CD4-positive, CD25-positive, alpha-beta regulatory T cell (primary cell): Measurements from ENCODE around the gene INSC. TPM values are rescaled to one million over a fixed set of nuclear protein-coding genes. Genes with fewer than 3 reads are reported as not detected.

ENCODE experiments used
- ATAC-seq, 2 donors: fragments of 150-1000 bp; cut with Tn5 transposase; one replicate each; pipeline ENCODE4 v1.10.0; 2021; ENCODE audit warnings: low read depth in 2 of 2, moderate number of reproducible peaks in 2 of 2, moderate library complexity in 1 of 2
- DNase-seq, 3 donors: peaks; one replicate each; pipeline versions ENCODE4 v3.0.0 to v3.0.0-alpha.2; 2012 to 2022; ENCODE audit warnings: mixed read lengths in 1 of 3
- H3K27ac ChIP-seq: one replicate; pipeline ENCODE4 v1.7.0; 2013; ENCODE audit warnings: mild to moderate bottlenecking, low read length; ENCODE audit not compliant: insufficient read depth, poor library complexity, severe bottlenecking
- H3K27me3 ChIP-seq: one replicate; pipeline ENCODE4 v1.7.0; 2013; ENCODE audit warnings: low read length; ENCODE audit not compliant: control insufficient read depth, insufficient read depth
- H3K36me3 ChIP-seq: one replicate; pipeline ENCODE4 v1.7.0; 2013; ENCODE audit warnings: mild to moderate bottlenecking, low read length, moderate library complexity; ENCODE audit not compliant: control insufficient read depth, insufficient read depth
- H3K4me1 ChIP-seq: 2 replicates; pipeline ENCODE4 v1.7.0; 2013; ENCODE audit warnings: mild to moderate bottlenecking, low read length; ENCODE audit not compliant: insufficient read depth, control insufficient read depth, poor library complexity, severe bottlenecking
- H3K4me3 ChIP-seq: one replicate; pipeline ENCODE4 v1.7.0; 2013; ENCODE audit warnings: low read depth, mild to moderate bottlenecking, low read length, moderate library complexity
- H3K9me3 ChIP-seq, 2 experiments: 1 replicate in 1 of 2; 2 replicates in 1 of 2; pipeline ENCODE4 v1.7.0; 2013; ENCODE audit warnings: low read length in 2 of 2, mild to moderate bottlenecking in 1 of 2, moderate library complexity in 1 of 2; ENCODE audit not compliant: control insufficient read depth in 2 of 2
- H3K27ac Mint-ChIP-seq, 3 donors: one replicate each; pipeline ENCODE4 v1.8.0; 2020 to 2022; ENCODE audit warnings: mild to moderate bottlenecking in 3 of 3, mixed read lengths in 3 of 3, moderate library complexity in 2 of 3
- H3K27me3 Mint-ChIP-seq: one replicate; pipeline ENCODE4 v1.8.0; 2022; ENCODE audit warnings: mild to moderate bottlenecking, mixed read lengths
- H3K36me3 Mint-ChIP-seq: one replicate; pipeline ENCODE4 v1.8.0; 2020; ENCODE audit warnings: mixed read lengths
- H3K4me1 Mint-ChIP-seq, 4 donors: one replicate each; pipeline ENCODE4 v1.8.0; 2020 to 2022; ENCODE audit warnings: mixed read lengths in 4 of 4, mild to moderate bottlenecking in 1 of 4
- H3K4me3 Mint-ChIP-seq, 4 donors: one replicate each; pipeline ENCODE4 v1.8.0; 2020 to 2022; ENCODE audit warnings: mild to moderate bottlenecking in 4 of 4, mixed read lengths in 4 of 4, moderate library complexity in 3 of 4
- H3K9me3 Mint-ChIP-seq, 7 donors: one replicate each; pipeline ENCODE4 v1.8.0; 2020 to 2022; ENCODE audit warnings: mixed read lengths in 7 of 7, mild to moderate bottlenecking in 3 of 7, moderate library complexity in 2 of 7
- polyA plus RNA-seq, 4 donors: library from polyadenylated mRNA; unstranded; fragments of 300-500 nt; fragmentation: Illumina TruSeq; gene quantifications; one replicate each; pipeline ENCODE4 v1.2.3, GENCODE V29; 2021
- total RNA-seq: library from RNA; stranded (reverse); gene quantifications from one replicate; pipeline ENCODE4 v1.2.3, GENCODE V29; 2022

Gene INSC
- total and polyA plus RNA-seq, 5 donors from 2014 or later = 0.15 to 0.20 TPM; not detected in 3

- Histone ChIP-seq H3K4me1 (no peaks in the 10 kb centered on the region), H3K27me3 (peaks cover 2% of the 10 kb centered on the region), H3K27ac (no peak overlapping the region), H3K4me3 (no peak overlapping the region), H3K9me3 (no peaks in the 10 kb centered on the region), H3K36me3 (no peaks in the 10 kb centered on the region)
- H3K4me1 Mint-ChIP-seq = no peaks in the 10 kb centered on the region
- H3K4me3 Mint-ChIP-seq = no peak overlapping the region
- no peak for ATAC-seq
- H3K27ac Mint-ChIP-seq = no peak overlapping the region
- DNase-seq = no peak
- no peaks in the 10 kb centered on the region for H3K36me3 Mint-ChIP-seq
- peaks cover 4% of the 10 kb centered on the region for H3K27me3 Mint-ChIP-seq
- H3K9me3 Mint-ChIP-seq = no peaks in the 10 kb centered on the region
Observed at GRCh38 chr11:15200696-15201095, 86.0 kb downstream of the INSC start.

- Mint-ChIP-seq H3K27ac (no peak overlapping the region), H3K27me3 (peaks cover 4% of the 10 kb centered on the region), H3K9me3 (no peaks in the 10 kb centered on the region), H3K4me3 (no peak overlapping the region), H3K36me3 (no peaks in the 10 kb centered on the region), H3K4me1 (no peaks in the 10 kb centered on the region)
- H3K36me3 ChIP-seq = no peaks in the 10 kb centered on the region
- ATAC-seq (no peak), DNase-seq (no peak)
- H3K27me3 ChIP-seq = peaks cover 2% of the 10 kb centered on the region
- H3K9me3 ChIP-seq = no peaks in the 10 kb centered on the region
- H3K27ac ChIP-seq = no peak overlapping the region
- no peak overlapping the region for H3K4me3 ChIP-seq
- H3K4me1 ChIP-seq = no peaks in the 10 kb centered on the region
Observed at GRCh38 chr11:15201586-15201985, 86.9 kb downstream of the INSC start.

GRCh38 chr11:15202626-15203025 is 87.9 kb downstream of the INSC start:
- Mint-ChIP-seq H3K4me1 (no peaks in the 10 kb centered on the region), H3K27ac (peak overlapping the region in 1 of 3 donors; percentile 34)
- no peak for ATAC-seq

GRCh38 chr11:15204711-15205110 is 90.0 kb downstream of the INSC start:
- H3K4me3 Mint-ChIP-seq = no peak overlapping the region
- Histone ChIP-seq H3K4me3 (no peak overlapping the region), H3K9me3 (no peaks in the 10 kb centered on the region), H3K27me3 (peaks cover 2% of the 10 kb centered on the region), H3K4me1 (no peaks in the 10 kb centered on the region), H3K27ac (no peak overlapping the region), H3K36me3 (no peaks in the 10 kb centered on the region)
- no peak overlapping the region for H3K27ac Mint-ChIP-seq
- DNase-seq (no peak), ATAC-seq (no peak)
- no peaks in the 10 kb centered on the region for H3K4me1 Mint-ChIP-seq
- H3K9me3 Mint-ChIP-seq = no peaks in the 10 kb centered on the region
- no peaks in the 10 kb centered on the region for H3K27me3 Mint-ChIP-seq
- H3K36me3 Mint-ChIP-seq = no peaks in the 10 kb centered on the region

More at GRCh38 chr11:15202626-15203025, 87.9 kb downstream of the INSC start:
- H3K9me3 ChIP-seq = no peaks in the 10 kb centered on the region
- DNase-seq = no peak
- peaks cover 2% of the 10 kb centered on the region for H3K27me3 ChIP-seq
- H3K9me3 Mint-ChIP-seq = no peaks in the 10 kb centered on the region
- peaks cover 3% of the 10 kb centered on the region for H3K27me3 Mint-ChIP-seq
- no peaks in the 10 kb centered on the region for H3K36me3 Mint-ChIP-seq
- no peaks in the 10 kb centered on the region for H3K4me1 ChIP-seq
- H3K27ac ChIP-seq = no peak overlapping the region
- no peaks in the 10 kb centered on the region for H3K36me3 ChIP-seq
- H3K4me3 ChIP-seq = no peak overlapping the region
- no peak overlapping the region for H3K4me3 Mint-ChIP-seq

DNA sequence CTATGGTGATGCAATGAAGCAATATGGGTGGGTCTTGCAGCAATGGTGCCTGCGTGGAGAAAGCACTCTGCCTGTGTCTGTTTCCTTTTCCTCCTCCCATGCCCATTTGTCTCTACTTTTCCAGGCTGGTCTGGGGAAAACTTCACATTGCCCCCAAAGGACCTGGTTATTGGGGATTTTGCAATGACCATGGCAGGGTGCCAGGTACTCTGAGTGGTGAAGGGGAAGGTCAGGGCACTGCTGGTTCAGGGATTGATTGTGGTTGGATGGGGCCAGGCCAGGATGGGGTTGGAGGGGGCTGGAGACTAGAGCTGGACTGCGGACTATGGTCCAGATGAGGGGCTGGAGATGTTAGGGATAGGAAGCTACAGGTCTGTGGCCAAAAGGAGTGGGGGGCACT is 92.1 kb downstream of the INSC start:
- H3K27ac Mint-ChIP-seq = peak overlapping the region in 1 of 3 donors; percentile 10
- H3K9me3 ChIP-seq = no peaks in the 10 kb centered on the region
- no peak for ATAC-seq

GRCh38 chr11:15208378-15209222 is 93.9 kb downstream of the INSC start:
- Mint-ChIP-seq H3K4me3 (no peak overlapping the region), H3K36me3 (no peaks in the 10 kb centered on the region), H3K4me1 (no peaks in the 10 kb centered on the region), H3K9me3 (no peaks in the 10 kb centered on the region), H3K27me3 (no peaks in the 10 kb centered on the region), H3K27ac (no peak overlapping the region)
- Histone ChIP-seq H3K9me3 (no peaks in the 10 kb centered on the region), H3K36me3 (no peaks in the 10 kb centered on the region), H3K27me3 (no peaks in the 10 kb centered on the region), H3K4me1 (no peaks in the 10 kb centered on the region), H3K4me3 (no peak overlapping the region), H3K27ac (no peak overlapping the region)
- peak; percentile 74 to 83 for ATAC-seq
- peak; percentile 47 to 62 (median 59) for DNase-seq

More for the DNA sequence above, 92.1 kb downstream of the INSC start:
- H3K4me1 Mint-ChIP-seq = no peaks in the 10 kb centered on the region
- no peaks in the 10 kb centered on the region for H3K4me1 ChIP-seq
- no peaks in the 10 kb centered on the region for H3K36me3 Mint-ChIP-seq
- no peaks in the 10 kb centered on the region for H3K36me3 ChIP-seq
- H3K9me3 Mint-ChIP-seq = no peaks in the 10 kb centered on the region
- no peaks in the 10 kb centered on the region for H3K27me3 Mint-ChIP-seq
- H3K27ac ChIP-seq = no peak overlapping the region
- no peak for DNase-seq
- H3K4me3 ChIP-seq = no peak overlapping the region
- H3K4me3 Mint-ChIP-seq = no peak overlapping the region
- peaks cover 2% of the 10 kb centered on the region for H3K27me3 ChIP-seq

DNA sequence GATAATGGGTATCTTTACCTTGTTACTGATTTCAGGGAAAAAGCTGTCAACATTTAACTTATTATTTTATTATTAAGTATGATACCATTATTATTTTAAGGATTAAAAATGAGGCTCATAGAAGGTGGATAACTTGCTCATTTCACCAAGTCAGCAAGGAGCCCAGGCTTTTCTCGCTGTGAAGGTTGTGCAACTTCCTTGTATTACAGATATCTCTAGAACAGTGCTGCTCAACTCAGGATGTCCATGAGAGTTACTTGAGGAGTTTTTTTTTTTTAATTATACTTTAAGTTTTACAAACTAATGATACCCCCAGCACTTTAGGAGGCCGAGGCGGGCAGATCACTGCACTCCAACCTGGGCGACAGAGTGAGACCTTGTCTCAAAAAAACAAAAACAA is 98.2 kb downstream of the INSC start:
- DNase-seq = no peak
- Mint-ChIP-seq H3K27ac (no peak overlapping the region), H3K36me3 (no peaks in the 10 kb centered on the region), H3K4me1 (no peaks in the 10 kb centered on the region), H3K27me3 (peaks cover 4% of the 10 kb centered on the region), H3K4me3 (no peak overlapping the region), H3K9me3 (peaks cover 0 to 1% (median 0%) of the 10 kb centered on the region in 7 donors)
- no peak overlapping the region for H3K27ac ChIP-seq
- no peaks in the 10 kb centered on the region for H3K27me3 ChIP-seq
- no peaks in the 10 kb centered on the region for H3K36me3 ChIP-seq
- no peak overlapping the region for H3K4me3 ChIP-seq
- ATAC-seq = no peak
- no peaks in the 10 kb centered on the region for H3K9me3 ChIP-seq
- no peaks in the 10 kb centered on the region for H3K4me1 ChIP-seq
